Measurements from ENCODE around the gene FUT3.

FUT3 gene

GRCh38 chr19:5822181-5822844 lies 28.9 kb downstream of the FUT3 start:
- DNase-seq (ENCODE audit: low read depth in 1 of 2, low spot score in 1 of 2), result no peak
- in situ Hi-C loops (cut with HindIII; ENCODE audit: low pct_unique_long_range_greater_than_20kb, low sequenced_read_pairs), result no loop called here
- TF ChIP-seq JUND (IDR thresholded peaks at IDR 0.05; ENCODE audit: low read depth), result no peak

GRCh38 chr19:5821521-5822180 lies 29.6 kb downstream of the FUT3 start:
- TF ChIP-seq JUND (IDR thresholded peaks at IDR 0.05; ENCODE audit: low read depth), result no peak
- DNase-seq (ENCODE audit: low read depth in 1 of 2, low spot score in 1 of 2), result no peak
- in situ Hi-C loops (cut with HindIII; ENCODE audit: low pct_unique_long_range_greater_than_20kb, low sequenced_read_pairs), result no loop called here

- in situ Hi-C loops (cut with HindIII; ENCODE audit: low pct_unique_long_range_greater_than_20kb, low sequenced_read_pairs), result no loop called here
- no peak for TF ChIP-seq JUND (IDR thresholded peaks at IDR 0.05; ENCODE audit: low read depth)
Observed at GRCh38 chr19:5820785-5821184, 30.5 kb downstream of the FUT3 start.

DNA sequence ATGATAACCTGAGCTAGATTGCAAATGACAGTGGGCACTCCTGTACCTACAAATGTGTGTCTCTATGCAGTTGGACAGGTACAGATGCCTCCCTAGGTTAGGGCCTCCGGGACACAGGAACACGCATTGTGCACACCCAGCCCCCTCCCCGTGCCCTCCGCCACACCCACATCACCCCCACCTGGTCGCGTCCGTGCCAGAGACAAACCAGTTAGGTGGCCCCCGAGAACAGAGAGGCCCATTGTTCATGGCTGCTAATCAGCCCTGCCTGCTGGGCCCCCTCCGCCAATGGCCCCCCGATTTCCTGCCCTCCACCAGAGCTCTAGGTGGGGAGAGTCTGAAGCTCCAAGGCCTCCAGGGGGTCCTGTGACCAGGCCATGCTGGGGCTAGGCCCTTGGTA lies 32.7 kb downstream of the FUT3 start:
- DNase-seq (ENCODE audit: low read depth in 1 of 2, low spot score in 1 of 2), result no peak
- no peak for TF ChIP-seq JUND (IDR thresholded peaks at IDR 0.05; ENCODE audit: low read depth)
- in situ Hi-C loops (cut with HindIII; ENCODE audit: low pct_unique_long_range_greater_than_20kb, low sequenced_read_pairs), result no loop called here

More at GRCh38 chr19:5820785-5821184, 30.5 kb downstream of the FUT3 start:
- DNase-seq (ENCODE audit: low read depth in 1 of 2, low spot score in 1 of 2), result no peak

DNA sequence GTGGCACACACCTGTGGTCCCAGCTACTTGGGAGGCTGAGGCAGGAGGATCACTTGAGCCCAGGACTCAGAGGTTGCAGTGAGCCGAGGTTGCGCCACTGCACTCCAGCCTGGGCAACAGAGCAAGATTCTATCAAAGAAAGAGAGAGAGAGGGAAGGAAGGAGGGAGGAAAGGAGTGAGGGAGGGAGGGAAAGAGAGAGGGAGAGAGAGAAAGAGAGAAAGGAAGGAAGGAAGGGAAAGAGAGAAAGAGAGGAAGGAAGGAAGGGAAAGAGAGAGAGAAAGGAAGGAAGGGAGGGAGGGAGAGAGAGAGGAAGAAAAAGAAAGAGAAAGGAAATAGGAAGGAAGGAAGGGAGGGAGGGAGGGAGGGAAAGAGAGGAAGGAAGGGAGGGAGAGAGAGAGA lies 34.0 kb downstream of the FUT3 start:
- in situ Hi-C loops (cut with HindIII; ENCODE audit: low pct_unique_long_range_greater_than_20kb, low sequenced_read_pairs), result no loop called here
- no peak for DNase-seq (ENCODE audit: low read depth in 1 of 2, low spot score in 1 of 2)
- TF ChIP-seq JUND (IDR thresholded peaks at IDR 0.05; ENCODE audit: low read depth), result no peak

- DNase-seq (ENCODE audit: low read depth in 1 of 2, low spot score in 1 of 2), result no peak
- no peak for TF ChIP-seq JUND (IDR thresholded peaks at IDR 0.05; ENCODE audit: low read depth)
- in situ Hi-C loops (cut with HindIII; ENCODE audit: low pct_unique_long_range_greater_than_20kb, low sequenced_read_pairs), result no loop called here
Observed at GRCh38 chr19:5814852-5815246, 36.4 kb downstream of the FUT3 start.

- no peak for DNase-seq (ENCODE audit: low read depth in 1 of 2, low spot score in 1 of 2)
- in situ Hi-C loops (cut with HindIII; ENCODE audit: low pct_unique_long_range_greater_than_20kb, low sequenced_read_pairs), result no loop called here
- TF ChIP-seq JUND (IDR thresholded peaks at IDR 0.05; ENCODE audit: low read depth), result no peak
Observed at GRCh38 chr19:5814123-5814851, 37.0 kb downstream of the FUT3 start.

DNA sequence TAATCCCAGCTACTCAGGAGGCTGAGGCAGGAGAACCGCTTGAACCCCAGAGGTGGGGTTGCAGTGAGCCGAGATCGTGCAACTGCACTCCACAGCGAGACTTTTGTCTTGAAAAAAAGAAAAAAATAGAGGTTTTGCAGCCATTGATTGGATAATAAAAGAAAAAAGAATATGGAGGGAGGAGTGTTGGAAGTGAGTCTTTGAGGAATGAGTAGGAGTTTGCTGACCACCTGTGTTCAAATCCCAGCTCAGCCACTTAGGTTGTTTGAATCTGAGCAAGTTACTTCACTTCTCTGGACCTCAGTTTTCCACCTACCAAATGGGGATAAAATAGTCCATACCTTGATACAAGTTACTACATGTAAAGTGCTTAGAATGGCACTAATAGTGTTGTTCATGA lies 40.1 kb downstream of the FUT3 start:
- in situ Hi-C loops (cut with HindIII; ENCODE audit: low pct_unique_long_range_greater_than_20kb, low sequenced_read_pairs), result no loop called here
- DNase-seq (ENCODE audit: low read depth in 1 of 2, low spot score in 1 of 2), result no peak
- no peak for TF ChIP-seq JUND (IDR thresholded peaks at IDR 0.05; ENCODE audit: low read depth)

DNA sequence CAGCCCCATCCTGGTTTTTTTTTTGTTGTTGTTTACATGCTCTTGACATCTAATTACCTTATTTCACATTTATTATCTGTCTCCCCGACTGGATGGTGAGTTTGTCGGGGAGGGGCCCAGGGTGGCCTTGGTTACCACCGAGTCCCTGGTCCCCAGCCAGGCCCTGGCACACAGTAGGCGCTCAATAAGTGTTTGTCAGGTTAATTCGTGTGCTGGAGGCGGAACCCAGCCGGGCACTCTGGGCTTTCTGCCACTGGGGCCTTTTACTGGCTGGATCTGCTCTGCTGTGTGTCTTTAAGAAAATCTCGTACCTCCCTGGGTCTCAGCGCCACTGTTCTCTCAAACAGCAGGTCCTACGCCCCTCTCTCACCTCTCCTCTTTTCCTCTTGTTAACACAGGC lies 41.8 kb downstream of the FUT3 start:
- in situ Hi-C loops (cut with HindIII; ENCODE audit: low pct_unique_long_range_greater_than_20kb, low sequenced_read_pairs), result no loop called here
- DNase-seq (ENCODE audit: low read depth in 1 of 2, low spot score in 1 of 2), result no peak
- TF ChIP-seq JUND (IDR thresholded peaks at IDR 0.05; ENCODE audit: low read depth), result no peak

GRCh38 chr19:5809053-5809452 lies 42.2 kb downstream of the FUT3 start:
- DNase-seq (ENCODE audit: low read depth in 1 of 2, low spot score in 1 of 2), result no peak
- in situ Hi-C loops (cut with HindIII; ENCODE audit: low pct_unique_long_range_greater_than_20kb, low sequenced_read_pairs), result no loop called here

GRCh38 chr19:5808120-5808816 lies 43.0 kb downstream of the FUT3 start:
- TF ChIP-seq JUND (IDR thresholded peaks at IDR 0.05; ENCODE audit: low read depth), result no peak
- DNase-seq (ENCODE audit: low read depth in 1 of 2, low spot score in 1 of 2), result no peak
- in situ Hi-C loops (cut with HindIII; ENCODE audit: low pct_unique_long_range_greater_than_20kb, low sequenced_read_pairs), result no loop called here

More at GRCh38 chr19:5809053-5809452, 42.2 kb downstream of the FUT3 start:
- no peak for TF ChIP-seq JUND (IDR thresholded peaks at IDR 0.05; ENCODE audit: low read depth)

GRCh38 chr19:5806905-5807304 lies 44.3 kb downstream of the FUT3 start:
- DNase-seq (ENCODE audit: low read depth in 1 of 2, low spot score in 1 of 2), result no peak
- no peak for TF ChIP-seq JUND (IDR thresholded peaks at IDR 0.05; ENCODE audit: low read depth)
- in situ Hi-C loops (cut with HindIII; ENCODE audit: low pct_unique_long_range_greater_than_20kb, low sequenced_read_pairs), result no loop called here

GRCh38 chr19:5806133-5806489 lies 45.1 kb downstream of the FUT3 start:
- in situ Hi-C loops (cut with HindIII; ENCODE audit: low pct_unique_long_range_greater_than_20kb, low sequenced_read_pairs), result no loop called here
- no peak for TF ChIP-seq JUND (IDR thresholded peaks at IDR 0.05; ENCODE audit: low read depth)
- DNase-seq (ENCODE audit: low read depth in 1 of 2, low spot score in 1 of 2), result no peak

Measured in T47D (cell line).